A673 (cell line): ENCODE data around the gene MESD.

Experiments
- CTCF ChIP-seq: fragments of 300-800, 200-600 bp; sonication (generic); conservative IDR thresholded peaks from 2 replicates; pipeline ENCODE4 v1.5.1; 2017; ENCODE audit warnings: low read depth, mild to moderate bottlenecking, antibody characterized with exemption, low read length, moderate library complexity, mixed read lengths
- EZH2 ChIP-seq: fragments of 200-600 bp; sonication (generic); IDR thresholded peaks from 2 replicates; pipeline ENCODE4 v1.6.1; 2017; ENCODE audit warnings: borderline replicate concordance, low read depth, mild to moderate bottlenecking, mixed read lengths, antibody characterized with exemption, low read length; ENCODE audit not compliant: poor library complexity, severe bottlenecking

- TF ChIP-seq CTCF (no peak), EZH2 (no peak)
Measured at GRCh38 chr15:80945605-80946004, 44.0 kb downstream of the MESD start.
